Raji (cell line): ENCODE data around the gene DCC.

Experiments used
- POLR2A ChIP-seq: IDR thresholded peaks from 2 replicates; pipeline ENCODE4 v1.6.1; 2011; ENCODE audit warnings: low read depth, low read length, control low read depth; ENCODE audit not compliant: insufficient read depth

DCC gene

DNA sequence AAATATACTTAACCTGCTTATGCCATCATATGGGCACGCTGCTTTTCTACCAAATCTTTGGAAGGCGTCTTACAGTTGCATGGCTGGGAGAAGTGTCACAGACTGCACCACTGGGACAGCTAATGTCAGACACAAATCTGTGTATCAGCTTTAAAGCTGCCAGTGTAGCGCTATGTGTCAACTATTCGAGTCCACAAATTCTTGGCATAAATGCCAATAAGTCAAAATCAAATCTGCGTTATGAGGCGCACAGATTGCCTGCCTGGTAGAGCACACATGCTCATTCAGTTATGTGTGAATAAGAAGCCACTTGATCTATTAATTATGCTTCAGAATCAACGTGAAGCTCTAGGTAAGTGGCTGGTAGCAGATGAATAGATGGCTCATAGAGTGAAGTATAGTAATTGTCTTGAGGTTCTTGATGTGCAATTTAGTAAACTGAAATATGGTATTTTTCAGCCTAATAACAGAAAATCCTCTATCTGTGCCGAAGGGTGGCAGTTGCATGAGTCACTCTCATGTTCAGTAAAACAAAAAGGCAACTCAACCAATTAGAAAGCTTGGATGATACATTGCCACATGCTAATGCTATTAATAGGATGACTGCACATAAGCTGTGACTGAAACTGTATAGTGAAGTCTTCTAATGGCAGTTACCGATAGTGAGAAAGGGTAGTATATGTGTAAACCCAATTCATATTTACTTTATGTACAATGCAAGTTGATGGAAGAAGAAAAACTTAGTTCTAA lies 52.0 kb downstream of the DCC start:
- no peak for TF ChIP-seq POLR2A

DNA sequence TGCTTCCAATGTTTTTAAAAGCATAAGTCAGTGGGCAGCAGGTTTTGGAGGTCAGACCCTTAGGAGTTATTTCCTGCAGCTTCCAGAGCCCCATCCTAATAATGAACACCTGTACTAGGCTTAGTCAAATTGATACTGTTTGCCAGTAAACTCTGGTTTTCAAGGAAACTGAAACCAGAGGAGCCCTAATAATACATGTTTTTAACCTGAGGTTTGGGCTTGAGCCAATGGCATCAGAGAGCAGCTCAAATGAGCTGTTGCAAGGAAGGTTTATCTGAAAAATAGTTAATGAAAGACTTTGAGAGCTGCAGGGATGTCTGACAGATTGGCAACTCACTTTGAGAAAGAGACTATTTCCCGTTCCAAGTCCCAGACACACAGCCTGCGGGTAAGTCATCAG lies 54.6 kb downstream of the DCC start:
- no peak for TF ChIP-seq POLR2A

GRCh38 chr18:52395146-52395852 lies 55.3 kb downstream of the DCC start:
- no peak for TF ChIP-seq POLR2A

DNA sequence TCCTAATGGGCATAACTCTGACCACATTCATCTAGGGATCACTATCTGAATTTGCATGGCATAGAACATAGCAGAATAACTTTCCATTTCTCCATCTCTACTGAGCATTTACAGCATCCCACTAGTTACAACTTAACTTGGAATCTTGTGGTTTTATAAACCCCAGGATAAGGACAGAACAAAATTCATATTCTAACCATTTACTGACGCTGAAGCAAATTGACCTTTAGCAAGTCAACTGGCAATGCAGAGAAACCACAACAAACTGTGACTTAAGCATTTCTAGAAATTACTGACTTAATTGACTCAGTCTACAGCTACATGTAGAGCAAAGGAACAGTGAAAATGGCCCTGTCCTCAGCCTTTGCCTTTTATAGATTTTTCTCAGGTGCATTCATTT lies 61.2 kb downstream of the DCC start:
- TF ChIP-seq POLR2A, result no peak

DNA sequence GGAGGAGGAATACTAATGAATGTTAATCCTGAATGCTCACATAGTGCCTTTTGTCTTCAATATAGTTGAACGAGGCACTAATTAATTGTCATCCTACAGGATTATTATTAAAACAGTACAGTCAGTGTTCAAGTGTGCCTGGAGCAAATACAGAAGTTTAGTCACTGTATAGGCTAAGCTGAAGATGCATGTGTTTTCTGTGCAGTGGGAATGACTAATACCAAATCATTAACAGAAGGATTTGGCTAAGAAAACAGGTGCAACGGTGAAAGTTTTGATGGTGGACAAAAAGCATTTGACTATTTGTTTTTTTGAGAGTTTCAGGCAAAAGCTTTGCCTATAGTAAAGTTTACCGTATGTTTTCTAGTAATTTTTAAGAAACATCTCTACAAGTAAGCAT lies 62.8 kb downstream of the DCC start:
- TF ChIP-seq POLR2A, result no peak

DNA sequence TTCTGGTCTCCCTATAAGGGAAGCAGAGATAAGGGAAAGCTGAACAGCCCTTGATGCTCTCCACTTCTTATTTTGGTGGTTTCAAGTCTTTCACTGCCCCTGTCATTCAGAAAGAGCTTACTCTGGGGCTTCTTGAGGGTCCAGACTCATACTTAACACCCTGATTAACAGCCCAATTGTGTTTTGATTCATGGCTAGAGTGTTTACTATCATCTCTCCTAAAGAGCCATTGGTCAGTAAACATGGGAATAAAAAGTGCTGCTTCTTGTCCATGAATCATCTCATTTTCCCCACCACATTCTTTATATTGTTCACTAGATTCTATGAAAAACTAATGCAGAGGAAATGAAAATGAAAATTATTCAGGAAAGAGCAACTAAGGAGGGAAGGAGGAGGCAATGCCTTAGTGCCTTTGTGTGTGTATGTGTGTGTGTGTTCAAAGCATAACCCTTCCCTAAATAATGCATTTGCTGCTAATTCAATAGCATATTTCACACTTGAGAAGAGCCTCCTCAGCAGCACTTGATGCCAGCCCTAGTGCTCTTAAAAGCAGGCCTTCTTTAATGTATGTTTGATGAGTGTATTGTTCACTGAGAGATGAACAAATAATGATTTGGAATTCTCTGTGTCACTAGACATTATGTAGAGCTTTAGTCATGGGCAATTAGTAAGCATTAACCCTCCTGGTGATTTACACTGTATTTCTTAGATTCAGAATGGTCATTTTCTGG lies 63.5 kb downstream of the DCC start:
- no peak for TF ChIP-seq POLR2A

- TF ChIP-seq POLR2A, result no peak
Observed at GRCh38 chr18:52408800-52409302, 68.9 kb downstream of the DCC start.

DNA sequence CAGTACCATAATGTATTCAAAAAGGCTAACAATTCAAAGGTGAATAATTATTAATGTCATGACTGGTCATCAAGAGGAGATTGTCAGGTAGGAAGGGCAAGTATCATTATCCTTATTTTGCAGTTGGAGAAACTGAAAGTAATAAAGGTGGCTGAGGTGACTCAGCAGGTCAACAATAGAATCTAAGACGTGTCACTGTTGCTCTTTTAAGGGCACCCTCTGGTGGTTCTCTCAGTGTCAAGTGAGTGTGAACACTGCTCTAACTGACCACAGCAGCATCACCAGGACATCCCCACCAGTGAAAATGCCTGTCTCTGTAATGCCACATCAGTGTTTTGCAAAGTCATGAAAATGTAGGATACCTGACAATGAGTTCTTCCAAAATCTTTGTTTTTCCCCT lies 69.7 kb downstream of the DCC start:
- TF ChIP-seq POLR2A, result no peak

DNA sequence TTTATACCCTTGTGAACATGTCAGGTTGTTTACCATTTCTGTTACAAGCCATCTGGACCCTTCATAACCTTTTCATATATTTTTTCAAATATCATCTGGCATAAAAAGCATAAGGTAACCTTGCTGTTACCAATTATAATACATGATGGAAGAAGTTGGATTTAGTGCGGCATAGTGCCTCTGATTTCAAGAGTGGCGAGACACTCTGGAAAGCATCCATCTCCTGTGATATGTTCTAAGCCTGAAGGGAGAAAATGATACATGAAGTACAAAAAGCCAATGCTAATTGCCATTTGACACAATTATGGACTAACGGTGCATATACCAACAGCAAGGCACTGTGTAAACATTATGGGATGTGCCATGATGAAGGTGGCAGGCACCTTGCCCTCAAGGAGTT lies 75.1 kb downstream of the DCC start:
- TF ChIP-seq POLR2A, result no peak

DNA sequence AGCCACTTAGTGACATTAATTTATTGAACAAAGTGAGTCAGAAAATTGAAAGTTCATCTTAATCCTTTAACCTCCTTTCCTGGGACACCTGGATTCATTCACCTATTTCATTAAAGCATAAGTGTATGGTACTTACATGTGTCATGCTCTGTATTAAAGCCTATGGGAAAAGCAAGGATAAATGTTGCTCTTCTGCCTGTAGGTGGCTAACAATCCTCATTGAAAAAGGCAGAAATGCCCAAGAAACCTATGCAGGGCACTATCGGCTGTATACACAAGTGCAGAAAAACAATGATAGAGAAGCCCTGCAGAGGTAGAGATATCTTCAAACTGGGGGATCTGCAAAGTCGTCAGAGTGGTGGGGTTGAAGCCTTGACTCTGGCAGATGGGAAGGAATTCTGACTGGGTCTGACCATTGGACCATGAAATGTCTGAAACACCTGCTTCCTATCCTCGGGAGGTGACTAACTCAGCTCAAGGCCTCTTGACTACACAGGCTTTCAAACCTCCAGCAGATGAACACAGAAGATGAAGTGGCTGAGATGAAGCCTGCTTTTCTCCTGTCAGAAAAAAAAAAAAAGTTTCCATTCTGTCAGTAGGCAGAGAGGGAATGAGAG lies 83.1 kb downstream of the DCC start:
- TF ChIP-seq POLR2A, result no peak

DNA sequence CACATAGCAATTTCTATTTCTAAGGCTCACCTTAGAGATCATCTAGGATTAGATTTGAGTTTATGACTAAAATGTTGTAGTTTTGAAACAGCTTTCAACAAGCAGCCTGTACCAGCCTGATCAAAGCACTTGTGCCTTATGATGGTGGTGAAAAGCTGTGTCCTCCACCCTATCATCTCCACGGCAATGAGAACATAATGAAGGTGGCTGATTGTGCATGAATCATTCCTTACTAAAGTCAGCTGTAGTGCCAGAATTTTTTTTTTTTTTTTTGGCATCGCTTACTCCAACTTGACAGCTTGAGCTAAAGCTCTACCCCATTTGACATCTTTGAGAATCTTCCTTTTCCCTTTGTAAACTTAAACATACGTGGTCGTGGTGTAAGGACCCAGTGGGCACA lies 86.0 kb downstream of the DCC start:
- TF ChIP-seq POLR2A, result no peak

DNA sequence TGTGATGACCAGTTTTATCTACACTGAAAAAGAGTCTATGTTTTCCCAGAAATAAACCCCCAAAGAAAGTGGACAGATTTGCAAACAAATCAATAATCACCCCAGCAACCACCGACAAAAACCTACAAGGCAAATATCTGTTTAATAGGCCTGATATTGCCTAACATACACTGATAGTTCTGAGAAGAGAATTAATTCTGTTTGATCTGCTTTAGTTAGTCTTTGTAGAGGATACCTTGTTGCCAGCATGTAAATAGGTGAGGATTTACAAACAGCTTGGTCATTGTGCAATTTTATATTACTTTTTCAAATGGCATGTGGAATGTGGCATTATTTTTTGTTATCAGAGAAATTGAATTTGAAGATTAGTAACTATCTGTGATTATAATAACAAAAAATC lies 86.5 kb downstream of the DCC start:
- TF ChIP-seq POLR2A, result no peak

DNA sequence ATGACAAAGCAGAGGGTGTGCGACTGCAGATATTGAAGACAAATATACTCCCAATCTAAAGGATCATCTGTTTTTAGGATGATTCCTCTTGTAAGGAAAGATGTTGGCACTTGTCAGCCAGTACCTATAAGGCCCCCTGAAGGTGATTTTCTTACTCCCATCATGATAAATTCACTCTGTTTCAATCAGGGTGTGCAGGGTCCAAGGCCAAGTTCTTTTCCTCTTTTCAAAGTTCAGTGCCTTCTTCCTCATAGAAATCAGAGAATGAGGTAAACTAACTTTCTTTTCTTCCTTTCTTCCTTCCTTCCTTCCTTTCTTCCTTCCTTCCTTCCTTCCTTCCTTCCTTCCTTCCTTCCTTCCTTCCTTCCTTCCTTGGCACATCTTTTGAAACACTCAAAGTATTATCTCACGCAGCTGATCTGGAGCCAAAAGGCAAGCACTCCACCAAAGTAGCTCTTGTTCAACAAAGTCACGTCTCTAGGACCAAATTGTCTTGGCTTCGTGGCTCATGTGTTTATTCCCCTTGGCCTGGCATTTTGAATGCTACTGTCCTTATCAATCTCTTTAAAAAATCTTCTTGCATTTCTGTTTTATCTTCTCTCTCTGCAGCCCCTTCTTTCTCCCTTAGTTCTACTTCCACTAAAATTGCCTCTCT lies 87.7 kb downstream of the DCC start:
- TF ChIP-seq POLR2A, result no peak

DNA sequence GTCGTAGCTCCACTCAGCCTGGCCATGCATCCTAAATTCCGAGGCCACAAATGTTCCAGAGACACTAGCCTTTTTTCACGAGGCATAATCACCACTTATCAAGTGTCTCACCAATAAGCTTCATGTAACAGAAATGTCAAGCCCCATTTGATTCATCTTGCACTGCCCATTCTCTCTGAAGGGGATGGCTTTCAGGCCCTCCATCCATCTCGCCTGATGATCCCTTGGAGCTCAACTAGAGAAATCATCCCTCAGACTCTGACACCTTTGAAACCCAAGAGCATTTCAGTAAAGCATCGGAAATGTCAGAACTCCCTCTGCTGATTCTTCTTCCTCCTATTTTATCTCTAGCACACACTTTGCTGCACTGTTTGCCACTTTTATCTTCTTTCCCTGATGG lies 91.7 kb downstream of the DCC start:
- no peak for TF ChIP-seq POLR2A

GRCh38 chr18:52433797-52434196 lies 93.8 kb downstream of the DCC start:
- TF ChIP-seq POLR2A, result no peak
